BJ (cell line): ENCODE measurements around the gene KCNH3. TPM values are rescaled to one million over a fixed set of nuclear protein-coding genes. Genes with fewer than 3 reads are reported as not detected.

Source experiments
- CTCF ChIA-PET: fragments of 350-600 bp; formaldehyde crosslinking; extraction: SDS; loops from one replicate; lab custom pipeline; 2021; ENCODE audit warnings: antibody characterized with exemption, inconsistent platforms; lab: Yijun Ruan, JAX
- POLR2A ChIA-PET: fragments of 300-600 bp; sonication (Branson Sonifier 250); formaldehyde crosslinking; extraction: SDS; loops from one replicate; lab custom pipeline; 2021; ENCODE audit warnings: antibody characterized with exemption; lab: Charles Lee
- DNase-seq: peaks from one replicate; pipeline ENCODE4 v3.0.0-alpha.2; 2011; ENCODE audit warnings: low read depth
- H3K27me3 ChIP-seq: 2 replicates; pipeline ENCODE4 v1.6.0; 2011; ENCODE audit warnings: low read length; ENCODE audit not compliant: control insufficient read depth, insufficient read depth
- H3K36me3 ChIP-seq: 2 replicates; pipeline ENCODE4 v1.5.1; 2011; ENCODE audit warnings: low read length; ENCODE audit not compliant: control insufficient read depth, insufficient read depth
- H3K4me3 ChIP-seq: 2 replicates; pipeline ENCODE4 v1.5.1; 2011; ENCODE audit warnings: low read depth, mild to moderate bottlenecking, control low read depth, low read length
- CTCF ChIP-seq: IDR thresholded peaks from 2 replicates; pipeline ENCODE4 v1.5.1; 2011; ENCODE audit warnings: low read depth, mild to moderate bottlenecking, control low read depth, inconsistent platforms, low read length, moderate library complexity; ENCODE audit not compliant: insufficient read depth
- polyA plus RNA-seq: library from polyadenylated mRNA; depleted of rRNA; stranded (reverse); fragments of >200 nt; gene quantifications from 2 replicates; pipeline ENCODE4 v1.2.3, GENCODE V29; 2011

Gene KCNH3
- polyA plus RNA-seq, 1 experiment, result 0.02 TPM

DNA sequence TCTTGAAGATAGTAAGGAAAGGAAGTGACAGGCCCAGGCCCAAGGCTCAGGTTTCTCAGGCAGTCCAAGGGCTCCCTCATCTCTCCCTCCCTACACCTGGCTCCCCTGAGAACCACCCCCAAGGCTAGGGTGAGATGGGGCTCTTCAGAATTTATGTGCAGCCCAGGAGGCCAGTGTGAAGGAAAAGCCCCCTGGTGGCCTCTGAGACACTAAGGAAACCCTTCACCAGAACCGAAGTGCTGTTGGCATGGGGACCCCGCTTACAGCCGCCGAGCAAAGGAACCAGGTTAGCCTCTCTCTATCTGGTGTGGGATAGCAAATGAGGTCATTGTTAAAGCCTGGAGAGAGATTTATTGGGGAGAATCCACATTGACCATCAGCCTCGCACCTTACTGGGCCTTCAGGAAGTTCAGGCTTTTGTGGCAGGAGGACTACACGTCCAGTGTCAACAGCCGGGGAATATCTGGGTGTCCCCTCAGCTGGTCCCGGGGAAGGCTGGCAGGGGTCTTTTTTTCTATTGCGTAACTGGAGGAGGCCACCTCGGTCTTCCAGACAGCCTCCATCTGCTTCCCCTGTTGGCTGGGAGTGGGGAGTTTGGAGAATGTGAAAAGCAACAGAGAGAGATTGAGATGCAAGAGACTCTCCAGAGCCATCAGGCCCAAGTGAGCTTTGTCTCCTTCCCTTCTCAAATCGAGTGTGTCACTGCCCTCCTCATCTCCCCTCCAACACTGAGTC lies 48.5 kb downstream of the KCNH3 start:
- no peak overlapping the region for H3K4me3 ChIP-seq
- TF ChIP-seq CTCF, result no peak
- H3K27me3 ChIP-seq, result no peaks in the 10 kb centered on the region
- POLR2A ChIA-PET, result no interaction called here
- peaks cover 6% of the 10 kb centered on the region for H3K36me3 ChIP-seq
- CTCF ChIA-PET, result interaction anchor here (0.6 to 1.0 kb wide), 3 partner anchors 8 to 352 kb away, joined by 3 read pairs; no protein-coding TSS in a partner anchor
- DNase-seq, result no peak

GRCh38 chr12:49588281-49588680 lies 49.5 kb downstream of the KCNH3 start:
- Histone ChIP-seq H3K36me3 (peaks cover 6% of the 10 kb centered on the region), H3K4me3 (no peak overlapping the region), H3K27me3 (no peaks in the 10 kb centered on the region)
- ChIA-PET POLR2A (no interaction called here), CTCF (interaction anchor here (0.6 to 1.6 kb wide), 3 partner anchors 8 to 367 kb away, joined by 3 to 6 read pairs (median 3); no protein-coding TSS in a partner anchor)
- TF ChIP-seq CTCF, result no peak
- no peak for DNase-seq

- H3K27me3 ChIP-seq, result no peaks in the 10 kb centered on the region
- no peak overlapping the region for H3K4me3 ChIP-seq
- no peak for DNase-seq
- ChIA-PET POLR2A (no interaction called here), CTCF (interaction anchor here (0.6 to 1.6 kb wide), 5 partner anchors 9 to 366 kb away, joined by 3 to 6 read pairs (median 3); no protein-coding TSS in a partner anchor)
- no peak for TF ChIP-seq CTCF
- peaks cover 6% of the 10 kb centered on the region for H3K36me3 ChIP-seq
Observed at GRCh38 chr12:49588721-49589516, 50.1 kb downstream of the KCNH3 start.

DNA sequence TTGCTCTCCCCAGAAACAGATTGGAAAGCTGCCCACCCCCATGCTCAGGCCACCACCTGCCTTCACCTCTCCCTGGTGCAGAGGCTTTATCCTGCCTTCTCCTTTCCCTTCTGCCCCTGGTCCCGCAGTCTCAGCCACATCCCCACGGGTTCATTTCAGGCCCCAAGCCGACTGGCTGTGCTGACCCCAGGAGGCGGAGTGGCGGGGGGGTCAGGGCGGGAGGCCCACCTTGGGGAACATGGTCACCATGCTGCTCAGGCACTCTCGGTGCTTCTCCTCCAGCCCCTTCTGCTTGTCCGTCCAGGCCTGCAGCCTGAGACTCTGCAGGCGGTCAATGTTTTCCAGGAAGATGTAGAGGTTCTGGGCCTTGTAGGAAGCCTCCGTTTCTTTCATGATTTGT lies 59.7 kb downstream of the KCNH3 start:
- Histone ChIP-seq H3K27me3 (no peaks in the 10 kb centered on the region), H3K4me3 (no peak overlapping the region), H3K36me3 (no peaks in the 10 kb centered on the region)
- TF ChIP-seq CTCF, result no peak
- CTCF ChIA-PET, result interaction anchor here (0.7 to 1.6 kb wide), 2 partner anchors 18 to 92 kb away, joined by 3 read pairs; no protein-coding TSS in a partner anchor
- POLR2A ChIA-PET, result no interaction called here
- no peak for DNase-seq

DNA sequence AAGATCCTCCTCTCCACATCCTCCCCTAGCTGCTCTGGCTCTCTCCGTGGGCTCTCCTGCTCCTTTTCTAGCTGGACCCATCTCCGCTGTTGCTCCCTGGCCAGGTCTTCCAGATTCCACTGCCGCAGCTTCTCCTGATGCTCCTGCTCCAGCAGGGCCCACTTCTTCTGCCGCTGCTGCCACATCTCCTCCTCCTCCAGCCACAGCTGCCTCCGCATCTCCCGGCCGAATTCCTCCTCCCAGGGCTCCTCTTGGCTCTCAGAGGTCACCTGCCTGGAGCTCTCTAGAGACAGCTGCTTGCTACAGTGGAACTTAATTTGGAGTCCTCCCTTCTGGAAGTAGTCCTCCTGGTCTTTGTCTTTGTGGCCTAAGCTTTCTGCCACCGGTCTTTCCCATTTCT lies 61.1 kb downstream of the KCNH3 start:
- CTCF ChIA-PET, result interaction anchor here (0.8 to 1.2 kb wide), 2 partner anchors 20 to 242 kb away, joined by 3 to 4 read pairs; no protein-coding TSS in a partner anchor
- no peaks in the 10 kb centered on the region for H3K36me3 ChIP-seq
- H3K27me3 ChIP-seq, result no peaks in the 10 kb centered on the region
- no peak overlapping the region for H3K4me3 ChIP-seq
- POLR2A ChIA-PET, result no interaction called here
- no peak for DNase-seq
- TF ChIP-seq CTCF, result no peak
